GM12878 (cell line): ENCODE measurements around the gene SHISA9. TPM values are rescaled to one million over a fixed set of nuclear protein-coding genes. Genes with fewer than 3 reads are reported as not detected.

ENCODE experiments used
- ATF3 ChIP-seq: IDR thresholded peaks from 2 replicates; pipeline ENCODE4 v1.6.1; 2011; ENCODE audit warnings: low read depth, mild to moderate bottlenecking, low read length, moderate library complexity, borderline replicate concordance; ENCODE audit errors: extremely low read depth
- BACH1 ChIP-seq: fragments of 450-650 bp; IDR thresholded peaks from 2 replicates; pipeline ENCODE4 v1.6.1; 2017; ENCODE audit warnings: mild to moderate bottlenecking, borderline replicate concordance
- CEBPB ChIP-seq, 2 experiments: fragments of 150-350 bp in 1 of 2; IDR thresholded peaks; 2 replicates each; pipeline ENCODE4 v1.6.1; 2012 to 2014; ENCODE audit warnings: low read depth in 2 of 2, low read length in 2 of 2, borderline replicate concordance in 1 of 2, inconsistent platforms in 1 of 2
- CHD4 ChIP-seq: fragments of 200-600 bp; sonication (generic); IDR thresholded peaks from 2 replicates; pipeline ENCODE4 v1.6.1; 2016; ENCODE audit warnings: mild to moderate bottlenecking
- CUX1 ChIP-seq: IDR thresholded peaks from 2 replicates; pipeline ENCODE4 v1.6.1; 2012; ENCODE audit warnings: improper control_type of control experiment, low read depth, low read length; ENCODE audit not compliant: insufficient replicate concordance
- EED ChIP-seq: sonication (generic); IDR thresholded peaks from 2 replicates; pipeline ENCODE4 v1.6.1; 2016; ENCODE audit warnings: antibody characterized with exemption, low read depth
- EP300 ChIP-seq, 2 experiments: fragments of 150-350 bp in 1 of 2; IDR thresholded peaks; 2 replicates each; pipeline ENCODE4 v1.6.1; 2011 to 2012; ENCODE audit warnings: low read depth in 2 of 2, low read length in 2 of 2, borderline replicate concordance in 1 of 2, improper control_type of control experiment in 1 of 2, inconsistent platforms in 1 of 2; ENCODE audit not compliant: control insufficient read depth in 1 of 2
- FOXM1 ChIP-seq: IDR thresholded peaks from 2 replicates; pipeline ENCODE4 v1.6.1; 2012; ENCODE audit warnings: low read depth, mild to moderate bottlenecking, inconsistent platforms, low read length, moderate library complexity
- GABPA ChIP-seq: IDR thresholded peaks from 2 replicates; pipeline ENCODE4 v1.6.1; 2014; ENCODE audit warnings: antibody characterized with exemption, low read depth, mild to moderate bottlenecking, inconsistent platforms
- GATAD2B ChIP-seq: fragments of 450-650 bp; conservative IDR thresholded peaks from 2 replicates; pipeline ENCODE4 v1.6.1; 2017; ENCODE audit warnings: low read depth, mild to moderate bottlenecking, moderate library complexity
- IRF3 ChIP-seq: fragments of 450-650 bp; IDR thresholded peaks from 2 replicates; pipeline ENCODE4 v1.6.1; 2014; ENCODE audit warnings: mild to moderate bottlenecking
- MTA3 ChIP-seq: IDR thresholded peaks from 2 replicates; pipeline ENCODE4 v1.6.1; 2012; ENCODE audit warnings: low read length, inconsistent platforms, borderline replicate concordance
- MYB ChIP-seq: fragments of 150-350 bp; IDR thresholded peaks from 2 replicates; pipeline ENCODE4 v1.6.1; 2014; ENCODE audit warnings: mild to moderate bottlenecking, low read depth, low read length, borderline replicate concordance
- NBN ChIP-seq: fragments of 450-650 bp; IDR thresholded peaks from 2 replicates; pipeline ENCODE4 v1.6.1; 2016
- NFIC ChIP-seq: IDR thresholded peaks from 2 replicates; pipeline ENCODE4 v1.6.1; 2012; ENCODE audit warnings: low read depth, mild to moderate bottlenecking, inconsistent platforms, low read length, moderate library complexity
- NFYA ChIP-seq: IDR thresholded peaks from 2 replicates; pipeline ENCODE4 v1.6.1; 2011; ENCODE audit warnings: low read depth, mild to moderate bottlenecking, low read length, improper control_type of control experiment, borderline replicate concordance
- PML ChIP-seq: IDR thresholded peaks from 2 replicates; pipeline ENCODE4 v1.6.1; 2012; ENCODE audit warnings: low read length, inconsistent platforms
- RB1 ChIP-seq: fragments of 450-650 bp; formaldehyde crosslinking; IDR thresholded peaks from 2 replicates; pipeline ENCODE4 v1.6.1; 2017; ENCODE audit warnings: mild to moderate bottlenecking, borderline replicate concordance
- RFX5 ChIP-seq: IDR thresholded peaks from 2 replicates; pipeline ENCODE4 v1.6.1; 2011; ENCODE audit warnings: low read depth, low read length, improper control_type of control experiment
- RUNX3 ChIP-seq: IDR thresholded peaks from 2 replicates; pipeline ENCODE4 v1.6.1; 2012; ENCODE audit warnings: low read length, inconsistent platforms
- TARDBP ChIP-seq: IDR thresholded peaks from 2 replicates; pipeline ENCODE4 v1.6.1; 2016; ENCODE audit warnings: borderline replicate concordance
- TCF7 ChIP-seq: IDR thresholded peaks from 2 replicates; pipeline ENCODE4 v1.6.1; 2014; ENCODE audit warnings: antibody characterized with exemption, borderline replicate concordance
- ZNF24 ChIP-seq: fragments of 450-650 bp; IDR thresholded peaks from 2 replicates; pipeline ENCODE4 v1.6.1; 2017; ENCODE audit warnings: antibody characterized with exemption, mild to moderate bottlenecking
- ZNF622 ChIP-seq: fragments of 450-650 bp; IDR thresholded peaks from 2 replicates; pipeline ENCODE4 v1.6.1; 2017; ENCODE audit warnings: mild to moderate bottlenecking, inconsistent platforms
- ZSCAN29 ChIP-seq: fragments of 450-650 bp; IDR thresholded peaks from 2 replicates; pipeline ENCODE4 v1.6.1; 2017; ENCODE audit warnings: mild to moderate bottlenecking, moderate library complexity
- polyA plus RNA-seq, 11 experiments: library from polyadenylated mRNA; depleted of rRNA in 4 of 11; unstranded in 6 of 11; stranded (reverse) in 5 of 11; fragments of >200 nt; fragmentation: Nextera tagmentation in 4 of 11; fragmentation: Illumina TruSeq in 1 of 11; extraction: Ambion mirVana in 4 of 11; extraction: Trizol in 1 of 11; gene quantifications; 1 replicate in 1 of 11; 2 replicates in 10 of 11; pipeline versions ENCODE4 v1.2.1 to v1.2.3, GENCODE V29; 2011 to 2016; ENCODE audit warnings: inconsistent platforms in 2 of 11, missing spikeins in 2 of 11, low read depth in 1 of 11
- total RNA-seq, 4 experiments: library from RNA; depleted of rRNA in 3 of 4; stranded (reverse); fragments of >200 nt in 3 of 4; fragmentation: Illumina TruSeq in 1 of 4; extraction: Trizol in 1 of 4; gene quantifications; 2 replicates each; pipeline versions ENCODE4 v1.2.1 to v1.2.3, GENCODE V29; 2013 to 2021
- TF ChIP-seq, protein P1 (sequence below): fragments of 150-350 bp; IDR thresholded peaks from 2 replicates; pipeline ENCODE4 v1.6.1; 2014; ENCODE audit warnings: mild to moderate bottlenecking, low read depth, low read length

Gene SHISA9
- total and polyA plus RNA-seq, 10 of the 15 experiments (the other 5 are each of a cell fraction or from before 2014, with no cell fraction given), result 0.03 to 25.5 (median 0.07) TPM

DNA sequence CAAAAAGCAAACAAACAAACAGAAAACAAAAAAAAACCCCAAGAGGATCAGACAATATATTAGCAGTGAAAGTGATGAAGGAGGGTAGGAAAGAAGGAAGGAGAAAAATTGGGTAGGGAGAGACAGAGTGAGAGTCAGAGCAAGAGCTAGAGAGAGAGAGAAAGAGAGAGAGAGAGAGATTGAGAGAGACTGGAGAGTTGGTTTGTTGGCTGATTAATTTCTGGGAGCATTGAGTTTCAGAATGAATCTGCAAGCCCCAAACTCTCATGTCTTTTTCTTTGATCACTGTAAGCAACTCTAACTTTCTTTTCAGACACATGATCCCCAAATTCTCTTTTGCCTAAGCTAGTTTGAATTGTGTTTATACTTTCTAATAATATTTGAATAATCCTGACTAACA lies 388.1 kb downstream of the SHISA9 start (continued):
- TF ChIP-seq MYB (no peak), CHD4 (no peak), BACH1 (peak; percentile 27; the same call in 1 of the 2 replicates), CUX1 (no peak), RB1 (no peak), FOXM1 (no peak), CEBPB (IDR thresholded peaks at IDR 0.05; ENCODE audit: borderline replicate concordance in 1 of 2, low read depth in 2 of 2, low read length in 2 of 2) (no peak), IRF3 (no peak), EED (peak; percentile 94), NBN (0 out of 2 replicates have a peak, but pooled peaks have one; percentile 51), ATF3 (no peak), MTA3 (no peak), TCF7 (peak; percentile 90), RFX5 (no peak), EP300 (IDR thresholded peaks at IDR 0.05; ENCODE audit: borderline replicate concordance in 1 of 2, control insufficient read depth in 1 of 2, low read depth in 2 of 2, low read length in 2 of 2) (no peak), NFYA (no peak), RUNX3 (peak; percentile 88), GATAD2B (0 out of 2 replicates have a peak, but pooled peaks have one; percentile 38), ZNF622 (no peak), NFIC (peak; percentile 74; the same call in 1 of the 2 replicates), TARDBP (no peak), ZSCAN29 (no peak), PML (no peak), GABPA (no peak), ZNF24 (0 out of 2 replicates have a peak, but pooled peaks have one; percentile 53)
- TF ChIP-seq, protein P1, sequence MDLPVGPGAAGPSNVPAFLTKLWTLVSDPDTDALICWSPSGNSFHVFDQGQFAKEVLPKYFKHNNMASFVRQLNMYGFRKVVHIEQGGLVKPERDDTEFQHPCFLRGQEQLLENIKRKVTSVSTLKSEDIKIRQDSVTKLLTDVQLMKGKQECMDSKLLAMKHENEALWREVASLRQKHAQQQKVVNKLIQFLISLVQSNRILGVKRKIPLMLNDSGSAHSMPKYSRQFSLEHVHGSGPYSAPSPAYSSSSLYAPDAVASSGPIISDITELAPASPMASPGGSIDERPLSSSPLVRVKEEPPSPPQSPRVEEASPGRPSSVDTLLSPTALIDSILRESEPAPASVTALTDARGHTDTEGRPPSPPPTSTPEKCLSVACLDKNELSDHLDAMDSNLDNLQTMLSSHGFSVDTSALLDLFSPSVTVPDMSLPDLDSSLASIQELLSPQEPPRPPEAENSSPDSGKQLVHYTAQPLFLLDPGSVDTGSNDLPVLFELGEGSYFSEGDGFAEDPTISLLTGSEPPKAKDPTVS, result no peak
